Neural progenitor cell (in vitro differentiated cells): ENCODE results near the gene NUP93.

Experiments used
- EZH2 ChIP-seq: fragments of 200-600 bp; sonication (generic); IDR thresholded peaks from 2 replicates; pipeline ENCODE4 v1.6.1; 2017; ENCODE audit warnings: antibody characterized with exemption, mild to moderate bottlenecking, moderate library complexity
- EZH2phosphoT487 ChIP-seq: fragments of 200-600 bp; sonication (generic); IDR thresholded peaks from 2 replicates; pipeline ENCODE4 v1.6.1; 2017; ENCODE audit warnings: antibody characterized with exemption
- TF ChIP-seq, protein P1 (sequence below): fragments of 200-600 bp; sonication (generic); IDR thresholded peaks from 2 replicates; pipeline ENCODE4 v1.5.1; 2017; ENCODE audit warnings: antibody characterized with exemption, mild to moderate bottlenecking

DNA sequence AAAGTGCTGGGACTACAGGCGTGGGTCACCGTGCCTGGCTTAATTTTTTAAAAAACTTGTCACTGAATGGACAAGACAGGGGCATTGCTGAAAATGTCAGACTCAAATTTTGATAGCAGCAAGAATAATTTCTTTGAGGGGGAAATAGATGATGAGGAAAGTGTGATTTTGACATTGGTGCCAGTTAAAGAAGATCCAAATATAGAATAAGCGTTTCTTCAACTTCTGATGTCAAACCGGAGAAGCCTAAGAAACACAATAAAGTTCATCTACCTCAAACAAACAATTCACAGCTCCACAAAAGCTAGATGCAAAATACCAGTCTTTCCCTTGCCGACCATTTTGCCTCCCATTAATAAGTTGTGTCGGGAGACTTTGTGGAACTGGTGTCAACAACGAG lies 43.2 kb upstream of the NUP93 start:
- TF ChIP-seq EZH2phosphoT487 (no peak), EZH2 (no peak)
- TF ChIP-seq, protein P1, sequence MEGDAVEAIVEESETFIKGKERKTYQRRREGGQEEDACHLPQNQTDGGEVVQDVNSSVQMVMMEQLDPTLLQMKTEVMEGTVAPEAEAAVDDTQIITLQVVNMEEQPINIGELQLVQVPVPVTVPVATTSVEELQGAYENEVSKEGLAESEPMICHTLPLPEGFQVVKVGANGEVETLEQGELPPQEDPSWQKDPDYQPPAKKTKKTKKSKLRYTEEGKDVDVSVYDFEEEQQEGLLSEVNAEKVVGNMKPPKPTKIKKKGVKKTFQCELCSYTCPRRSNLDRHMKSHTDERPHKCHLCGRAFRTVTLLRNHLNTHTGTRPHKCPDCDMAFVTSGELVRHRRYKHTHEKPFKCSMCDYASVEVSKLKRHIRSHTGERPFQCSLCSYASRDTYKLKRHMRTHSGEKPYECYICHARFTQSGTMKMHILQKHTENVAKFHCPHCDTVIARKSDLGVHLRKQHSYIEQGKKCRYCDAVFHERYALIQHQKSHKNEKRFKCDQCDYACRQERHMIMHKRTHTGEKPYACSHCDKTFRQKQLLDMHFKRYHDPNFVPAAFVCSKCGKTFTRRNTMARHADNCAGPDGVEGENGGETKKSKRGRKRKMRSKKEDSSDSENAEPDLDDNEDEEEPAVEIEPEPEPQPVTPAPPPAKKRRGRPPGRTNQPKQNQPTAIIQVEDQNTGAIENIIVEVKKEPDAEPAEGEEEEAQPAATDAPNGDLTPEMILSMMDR: no peak
